ENCODE measurements around the gene COL27A1. TPM values are rescaled to one million over a fixed set of nuclear protein-coding genes. Genes with fewer than 3 reads are reported as not detected.

Gene COL27A1
- total RNA-seq, 2 donors from 2014 or later: 8.7 to 54.8 TPM

DNA sequence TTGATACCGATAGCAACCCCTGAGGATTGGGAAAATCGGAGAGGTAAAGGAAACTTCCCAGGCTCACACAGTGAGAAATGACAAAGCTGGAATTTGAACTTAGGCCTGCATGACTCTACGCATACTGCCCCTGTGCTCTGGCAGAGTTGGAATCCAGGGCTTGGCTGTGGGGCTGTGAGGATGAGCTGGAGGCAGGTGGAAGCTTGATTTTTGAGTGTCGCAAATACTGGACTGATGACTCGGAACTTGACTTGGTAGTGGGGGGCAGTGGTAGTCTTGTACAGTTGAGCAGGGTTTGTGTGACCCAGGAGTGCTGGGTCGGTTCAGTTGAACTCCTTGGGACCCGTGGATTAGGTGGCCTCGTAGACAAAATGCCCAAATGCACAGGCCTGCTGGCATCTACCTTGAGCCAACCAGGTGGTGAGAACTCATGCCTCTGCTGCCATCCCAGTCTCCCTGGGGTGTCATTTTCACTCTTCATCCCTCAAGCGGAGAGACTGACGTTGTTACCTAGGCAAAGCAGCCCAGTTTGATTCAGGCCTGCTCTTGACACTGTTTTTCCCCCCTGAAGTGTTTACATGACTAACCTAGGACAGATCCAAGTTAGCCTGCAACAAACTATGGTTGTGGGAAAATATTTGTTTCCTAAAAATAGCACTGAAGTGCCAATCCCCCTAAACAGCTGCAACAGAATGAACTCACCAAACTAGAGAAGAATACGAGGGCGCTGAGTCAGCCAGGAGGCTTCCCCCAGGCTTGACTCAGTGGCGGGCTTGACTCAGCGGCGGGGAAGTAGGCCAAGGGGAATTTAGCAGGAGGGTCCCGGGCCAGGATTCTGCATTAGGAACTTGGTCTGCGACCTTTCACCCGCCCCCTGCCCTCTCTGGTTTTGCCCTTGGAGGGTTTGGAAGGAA lies 121.8 kb downstream of the COL27A1 start:
- TF ChIP-seq POLR2A (IDR thresholded peaks at IDR 0.05) (no peak), POLR2AphosphoS5 (IDR thresholded peaks at IDR 0.05) (no peak), CTCF (IDR thresholded peaks at IDR 0.05) (no peak)
- no peaks in the 10 kb centered on the region for H3K4me1 ChIP-seq (replicated peaks)
- no peak for DNase-seq (ENCODE audit: low spot score)
- WGBS: 86% methylated on average over 18 of the region's 18 CpGs
- no peak overlapping the region for H3K4me3 ChIP-seq
- intact Hi-C loops (cut with DNase I): no loop called here
- no peaks in the 10 kb centered on the region for H3K27me3 ChIP-seq (replicated peaks; ENCODE audit: insufficient read depth)
- no peak overlapping the region for H3K27ac ChIP-seq
- no peaks in the 10 kb centered on the region for H3K36me3 ChIP-seq
- no peaks in the 10 kb centered on the region for H3K9me3 ChIP-seq

- no peak overlapping the region for H3K27ac ChIP-seq
- intact Hi-C loops (cut with DNase I): no loop called here
- H3K27me3 ChIP-seq (replicated peaks; ENCODE audit: insufficient read depth): no peaks in the 10 kb centered on the region
- no peaks in the 10 kb centered on the region for H3K4me1 ChIP-seq (replicated peaks)
- 68% methylated on average over 3 of the region's 3 CpGs for WGBS
- TF ChIP-seq POLR2A (IDR thresholded peaks at IDR 0.05) (no peak), POLR2AphosphoS5 (IDR thresholded peaks at IDR 0.05) (no peak), CTCF (IDR thresholded peaks at IDR 0.05) (no peak)
- no peaks in the 10 kb centered on the region for H3K9me3 ChIP-seq
- H3K36me3 ChIP-seq: no peaks in the 10 kb centered on the region
- no peak for DNase-seq (ENCODE audit: low spot score)
- H3K4me3 ChIP-seq: no peak overlapping the region
Observed at GRCh38 chr9:114278356-114278755, 123.0 kb downstream of the COL27A1 start.

DNA sequence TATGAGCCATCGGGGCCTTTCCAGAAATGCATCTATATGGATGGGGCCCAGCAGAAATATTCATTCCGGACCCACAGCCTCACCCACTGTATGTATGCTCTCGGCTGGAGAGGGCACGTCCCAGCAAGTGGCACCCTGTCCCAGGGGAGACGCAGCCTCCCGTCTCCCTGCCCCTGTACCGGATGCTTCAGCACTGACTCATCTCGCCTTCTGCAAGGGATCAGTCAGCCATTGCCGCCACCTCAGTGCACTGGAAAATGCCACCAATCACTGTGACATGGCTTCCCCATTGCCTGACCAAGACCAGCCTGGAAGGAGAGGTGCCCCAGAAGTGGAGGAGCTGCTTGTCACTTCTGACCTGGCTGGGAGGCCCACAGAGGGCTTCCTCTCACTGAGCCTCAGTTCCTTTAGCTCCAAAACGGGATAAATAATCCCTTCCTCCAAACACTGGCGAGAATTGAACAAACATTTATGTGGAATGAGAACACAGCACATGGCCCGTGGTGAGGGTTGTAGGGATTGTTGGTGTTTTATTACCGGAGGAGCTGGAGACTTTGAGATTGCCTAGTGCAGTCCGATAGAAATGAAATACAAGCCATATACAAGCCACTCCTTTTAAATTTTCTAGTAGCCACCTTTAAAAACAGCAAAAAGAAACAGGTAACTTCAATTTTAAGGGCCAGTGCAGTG lies 123.7 kb downstream of the COL27A1 start:
- no peaks in the 10 kb centered on the region for H3K36me3 ChIP-seq
- no peaks in the 10 kb centered on the region for H3K27me3 ChIP-seq (replicated peaks; ENCODE audit: insufficient read depth)
- 54% methylated on average over 14 of the region's 14 CpGs for WGBS
- no peak overlapping the region for H3K4me3 ChIP-seq
- TF ChIP-seq POLR2AphosphoS5 (IDR thresholded peaks at IDR 0.05) (no peak), CTCF (IDR thresholded peaks at IDR 0.05) (no peak), POLR2A (IDR thresholded peaks at IDR 0.05) (no peak)
- intact Hi-C loops (cut with DNase I): no loop called here
- H3K27ac ChIP-seq: no peak overlapping the region
- peak; percentile 41 for DNase-seq (ENCODE audit: low spot score)
- H3K9me3 ChIP-seq: no peaks in the 10 kb centered on the region
- no peaks in the 10 kb centered on the region for H3K4me1 ChIP-seq (replicated peaks)

- WGBS: 94% methylated on average over 3 of the region's 3 CpGs
- Histone ChIP-seq H3K27me3 (replicated peaks; ENCODE audit: insufficient read depth) (no peaks in the 10 kb centered on the region), H3K9me3 (no peaks in the 10 kb centered on the region), H3K4me3 (no peak overlapping the region), H3K27ac (no peak overlapping the region), H3K36me3 (no peaks in the 10 kb centered on the region), H3K4me1 (replicated peaks) (no peaks in the 10 kb centered on the region)
- no peak for DNase-seq (ENCODE audit: low spot score)
- intact Hi-C loops (cut with DNase I): no loop called here
- TF ChIP-seq CTCF (IDR thresholded peaks at IDR 0.05) (no peak), POLR2A (IDR thresholded peaks at IDR 0.05) (no peak), POLR2AphosphoS5 (IDR thresholded peaks at IDR 0.05) (no peak)
Observed at GRCh38 chr9:114279693-114280092, 124.4 kb downstream of the COL27A1 start.

Data from prostate gland (tissue), 2 donors.